Caki2 (cell line): Measurements from ENCODE around the gene CHCHD10. TPM values are rescaled to one million over a fixed set of nuclear protein-coding genes. Genes with fewer than 3 reads are reported as not detected.
"Not testable (repeated sequence)": the region's sequence is repeated elsewhere in the genome, so short reads cannot be mapped to it uniquely, and the experiment has no call there.

ENCODE experiments used
- DNase-seq: peaks from one replicate; pipeline ENCODE4 v3.0.0-alpha.2; 2015; ENCODE audit warnings: low read depth
- in situ Hi-C: cut with HindIII; loops from 2 replicates; pipeline ENCODE4 v1.10.0; 2016; ENCODE audit warnings: low sequenced_read_pairs, low pct_unique_long_range_greater_than_20kb, mixed read lengths
- total RNA-seq: library from RNA; depleted of rRNA; stranded (reverse); fragments of >200 nt; shearing (Covaris generic); gene quantifications from 2 replicates; pipeline ENCODE4 v1.2.3, GENCODE V29; 2014; ENCODE audit warnings: low replicate concordance

Gene CHCHD10
- total RNA-seq, 1 experiment from 2014 or later, result 16.0 TPM

- in situ Hi-C loops, result no loop called here
- DNase-seq, result no peak
Observed at GRCh38 chr22:23755711-23756110, 12.1 kb downstream of the CHCHD10 start.

DNA sequence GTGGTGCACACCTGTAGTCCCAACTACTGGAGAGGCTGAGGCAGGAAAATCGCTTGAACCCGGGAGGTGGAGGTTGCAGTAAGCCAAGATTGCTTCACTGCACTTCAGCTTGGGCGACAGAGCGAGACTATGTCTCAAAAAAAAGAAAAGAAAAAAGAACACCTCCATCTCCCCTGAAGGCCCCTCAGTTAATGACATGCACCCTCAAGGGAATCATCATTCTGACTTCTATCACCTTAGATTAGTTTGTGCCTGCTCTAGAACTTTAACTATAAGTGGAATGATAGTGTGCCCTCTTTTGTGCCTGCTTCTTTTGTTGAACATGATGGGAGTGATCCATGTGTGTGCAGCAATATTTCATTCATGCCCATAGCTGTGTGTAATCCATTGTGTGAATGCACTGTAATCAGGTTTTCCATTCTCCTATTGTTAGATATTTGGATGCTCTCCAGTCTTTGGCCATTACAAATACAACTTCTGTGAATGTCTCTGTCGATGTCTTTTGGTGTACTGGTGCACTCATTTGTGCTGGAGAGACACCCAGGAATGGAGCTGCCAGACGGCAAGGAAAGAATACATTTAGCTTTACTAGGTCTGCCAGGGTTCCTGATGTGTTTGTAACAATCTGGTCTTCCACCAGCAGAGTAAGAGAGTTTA lies 12.7 kb downstream of the CHCHD10 start:
- DNase-seq, result no peak
- in situ Hi-C loops, result no loop called here

DNA sequence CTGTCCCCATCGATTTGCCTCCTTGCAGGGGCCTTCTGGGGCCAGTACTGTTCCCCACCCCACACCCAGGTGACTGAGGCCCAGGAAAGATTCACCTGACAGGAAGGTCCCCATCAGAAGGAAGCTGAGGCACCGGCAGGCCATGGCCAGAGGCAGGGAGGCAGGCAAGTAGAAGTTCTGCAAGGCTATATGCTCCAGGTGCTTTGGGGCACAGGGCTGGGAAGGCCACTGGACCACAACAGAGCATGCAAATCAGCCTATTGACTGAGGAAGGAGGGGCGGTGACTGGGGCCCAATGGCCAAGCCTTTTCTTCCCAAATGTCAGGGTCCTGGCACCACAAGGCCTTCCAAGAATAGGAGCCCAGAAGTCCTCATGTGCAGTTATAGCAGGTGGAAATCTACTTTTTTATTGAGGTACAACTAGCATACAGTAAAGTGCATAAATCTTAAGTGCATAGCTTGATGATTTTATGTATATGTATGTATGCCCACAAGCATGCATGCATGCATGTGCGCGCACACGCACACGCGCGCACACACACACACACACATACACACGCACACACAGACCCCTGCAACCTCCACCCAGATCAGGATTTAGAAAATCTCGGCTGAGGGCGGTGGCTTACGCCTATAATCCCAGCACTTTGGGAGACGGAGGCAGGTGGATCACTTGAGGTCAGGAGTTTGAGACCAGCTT lies 13.4 kb downstream of the CHCHD10 start, which contains the start of gene VPREB3:
TSS of gene VPREB3 (minus strand) at position 206 of the 700 bp plus-strand sequence. CDS start at position 144, 62 bp downstream.
- in situ Hi-C loops, result no loop called here
- no peak for DNase-seq

GRCh38 chr22:23753385-23753784 lies 14.4 kb downstream of the CHCHD10 start:
- in situ Hi-C loops, result no loop called here
- no peak for DNase-seq

GRCh38 chr22:23752750-23753149 lies 15.0 kb downstream of the CHCHD10 start:
- no peak for DNase-seq
- in situ Hi-C loops, result no loop called here

DNA sequence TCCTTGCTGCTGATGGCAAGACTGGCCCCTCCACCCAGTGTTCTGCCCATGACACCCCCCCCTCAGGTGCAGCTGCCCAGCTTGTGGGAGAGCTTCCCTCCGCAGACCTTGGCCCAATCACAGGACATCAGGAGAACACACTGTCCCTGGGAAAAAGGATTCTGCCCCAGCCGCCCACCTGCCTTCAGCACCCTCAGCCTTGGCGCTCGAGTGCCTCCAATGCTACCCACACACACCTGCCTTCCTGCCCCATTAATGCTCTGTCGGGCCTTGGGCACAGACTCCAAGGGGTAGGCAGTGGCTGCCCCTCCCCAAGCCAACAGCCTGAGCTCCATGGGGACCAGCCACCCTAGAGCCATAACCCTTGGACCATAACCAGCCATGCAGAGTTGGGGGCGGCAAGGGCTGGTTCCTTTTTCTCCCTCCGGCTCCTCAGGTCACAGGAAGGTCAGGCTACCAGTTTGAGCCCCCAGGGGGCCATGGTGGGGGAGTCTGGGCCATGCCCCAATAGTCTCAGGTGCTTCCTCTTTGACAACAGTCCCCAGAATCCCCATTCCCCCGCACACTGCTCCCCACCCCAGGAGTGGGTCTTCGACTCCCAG lies 15.6 kb downstream of the CHCHD10 start:
- DNase-seq, result no peak
- in situ Hi-C loops, result no loop called here

DNA sequence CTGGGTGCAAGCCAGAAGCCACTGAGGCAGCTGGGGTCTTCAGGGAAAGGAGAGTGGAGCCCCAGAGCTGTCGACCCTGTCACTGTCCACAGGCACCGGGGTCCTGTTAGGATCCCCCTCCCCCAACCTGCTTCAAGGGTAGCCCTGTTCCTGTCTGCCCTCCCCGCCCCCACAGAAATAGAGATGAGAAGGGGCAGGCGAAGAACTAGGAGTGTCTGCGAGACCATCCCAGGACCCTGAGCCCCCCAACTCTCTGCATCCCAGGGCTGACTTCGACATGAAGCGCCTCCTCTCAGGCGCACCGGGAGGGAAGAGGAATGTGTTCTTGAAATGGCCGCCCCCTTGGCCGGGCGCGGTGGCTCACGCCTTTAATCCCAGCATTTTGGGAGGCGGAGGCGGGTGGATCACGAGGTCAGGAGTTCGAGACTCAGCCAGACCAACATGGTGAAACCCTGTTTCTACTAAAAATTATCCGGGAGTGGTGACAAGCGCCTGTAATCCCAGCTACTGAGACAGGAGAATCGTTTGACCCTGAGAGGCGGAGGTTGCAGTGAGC lies 16.3 kb downstream of the CHCHD10 start:
- no peak for DNase-seq
- in situ Hi-C loops, result no loop called here

DNA sequence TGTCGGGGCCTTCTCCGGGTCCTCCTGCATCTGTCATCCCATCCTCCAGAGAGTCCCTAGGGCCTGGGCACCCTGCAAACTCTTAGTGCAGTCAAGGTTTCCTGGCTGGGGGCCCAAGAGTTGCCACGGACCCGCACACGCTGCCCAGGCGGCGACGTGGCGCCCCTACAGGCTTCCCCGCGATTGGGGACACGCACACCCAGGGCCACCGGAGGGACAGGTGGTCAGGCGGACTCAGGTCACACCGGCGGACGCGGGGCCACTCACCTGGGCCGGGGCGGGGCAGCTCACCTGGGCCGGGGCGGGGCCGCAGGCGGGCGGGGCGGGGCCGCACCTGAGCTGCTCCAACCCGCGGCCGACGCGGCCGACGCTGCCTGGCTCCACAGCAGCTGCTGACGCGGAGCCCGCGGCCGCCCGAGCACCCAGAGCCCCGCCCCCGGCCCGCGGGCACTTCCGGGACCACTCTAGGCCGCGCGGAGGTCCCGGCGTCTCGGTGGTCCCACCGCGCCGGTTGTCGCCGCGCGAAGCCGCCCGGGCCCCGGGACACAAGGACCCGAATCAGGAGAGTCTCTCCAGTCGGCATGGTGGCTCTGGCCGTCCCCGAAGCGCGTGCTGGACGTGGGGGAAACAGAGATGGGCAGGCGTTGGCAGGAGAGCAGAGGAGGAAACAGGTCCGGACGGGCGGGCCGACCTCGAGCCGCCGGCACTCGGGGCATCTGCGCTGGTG lies 16.9 kb downstream of the CHCHD10 start, which contains the start of gene ZNF70:
TSS of gene ZNF70 (minus strand) at position 399 of the 727 bp plus-strand sequence. CDS start 5,972 bp downstream, outside the sequence.
- in situ Hi-C loops, result no loop called here
- peak; percentile 86 for DNase-seq

DNA sequence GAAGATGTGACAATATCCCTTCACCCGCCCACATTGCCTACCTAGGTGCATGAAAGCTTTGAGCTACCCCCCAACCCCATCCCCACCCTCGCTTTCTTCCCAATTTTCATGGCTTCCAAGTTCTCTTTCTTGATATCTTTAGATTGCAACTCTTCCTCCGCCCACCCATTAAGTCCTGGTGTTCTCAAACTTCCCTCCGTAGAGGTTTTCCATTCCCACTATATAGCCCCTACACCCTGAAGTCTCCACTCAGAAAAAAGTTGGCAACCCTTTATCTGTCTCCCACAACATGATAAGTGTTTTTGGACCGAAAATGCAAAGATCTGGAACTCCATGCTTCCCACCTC lies 17.4 kb downstream of the CHCHD10 start:
- in situ Hi-C loops, result no loop called here
- DNase-seq, result no peak

- no peak for DNase-seq
- in situ Hi-C loops, result no loop called here
Observed at GRCh38 chr22:23749841-23750301, 17.9 kb downstream of the CHCHD10 start.

GRCh38 chr22:23745791-23746190 lies 22.0 kb downstream of the CHCHD10 start:
- DNase-seq, result no peak
- in situ Hi-C loops, result no loop called here

- in situ Hi-C loops, result no loop called here
- no peak for DNase-seq
Observed at GRCh38 chr22:23744485-23744884, 23.3 kb downstream of the CHCHD10 start.

DNA sequence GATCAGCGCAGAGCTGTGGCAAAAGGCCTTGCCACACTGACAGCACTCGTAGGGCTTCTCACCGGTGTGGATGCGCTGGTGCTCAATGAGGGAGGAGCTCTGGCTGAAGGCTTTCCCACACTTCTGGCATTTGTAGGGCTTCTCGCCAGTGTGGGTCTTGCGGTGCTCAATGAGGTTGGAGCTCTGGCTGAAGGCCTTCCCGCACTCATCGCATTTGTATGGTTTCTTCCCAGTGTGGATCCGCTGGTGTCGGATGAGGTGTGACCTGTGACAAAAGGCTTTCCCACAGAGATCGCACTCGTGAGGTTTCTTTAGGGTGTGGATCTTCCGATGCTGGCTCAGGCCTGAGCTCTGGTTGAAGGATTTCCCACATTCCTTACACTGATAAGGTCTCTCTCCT lies 23.8 kb downstream of the CHCHD10 start:
- in situ Hi-C loops, result no loop called here
- no peak for DNase-seq

DNA sequence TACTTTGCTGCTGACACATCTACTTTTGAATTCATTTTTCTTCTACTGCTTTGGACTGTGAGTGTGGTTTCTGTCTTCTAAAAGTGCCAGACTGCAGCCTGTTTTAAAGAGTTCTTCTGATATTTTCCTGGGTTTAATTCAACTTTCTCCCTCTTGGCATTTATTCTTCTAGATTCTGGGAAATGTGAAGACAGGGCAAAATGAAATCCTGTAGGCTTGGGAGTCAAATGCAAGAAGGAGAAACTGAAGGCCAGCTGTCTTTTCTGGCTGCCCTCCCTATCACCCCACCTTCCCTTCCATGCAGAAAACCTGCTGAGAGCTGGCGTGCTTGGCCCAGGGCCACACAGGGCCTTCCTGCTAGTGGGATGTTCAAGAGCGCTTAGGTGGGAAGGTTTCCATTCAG lies 24.5 kb downstream of the CHCHD10 start:
- DNase-seq, result no peak
- in situ Hi-C loops, result no loop called here

GRCh38 chr22:23742505-23743264 lies 25.1 kb downstream of the CHCHD10 start:
- DNase-seq, result no peak
- in situ Hi-C loops, result no loop called here

DNA sequence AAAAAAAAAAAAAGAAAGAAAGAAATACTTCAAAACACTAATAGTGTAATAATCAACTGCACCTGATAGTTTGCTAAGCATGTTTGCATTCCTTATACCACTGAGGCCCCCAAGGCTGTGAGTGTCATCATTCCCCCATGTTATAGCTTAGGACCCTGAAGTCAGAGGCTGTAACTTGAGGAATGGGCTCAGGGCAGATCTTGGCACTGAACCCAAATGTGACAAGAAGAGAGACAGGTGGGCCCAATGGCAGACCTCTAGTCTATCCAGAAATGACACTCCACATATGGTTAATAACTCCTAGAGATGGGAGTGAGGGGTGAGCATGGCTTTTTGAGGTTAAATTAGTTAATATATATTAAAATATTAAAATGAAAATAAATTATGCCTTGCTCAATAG lies 30.1 kb downstream of the CHCHD10 start:
- no peak for DNase-seq
- in situ Hi-C loops, result no loop called here

DNA sequence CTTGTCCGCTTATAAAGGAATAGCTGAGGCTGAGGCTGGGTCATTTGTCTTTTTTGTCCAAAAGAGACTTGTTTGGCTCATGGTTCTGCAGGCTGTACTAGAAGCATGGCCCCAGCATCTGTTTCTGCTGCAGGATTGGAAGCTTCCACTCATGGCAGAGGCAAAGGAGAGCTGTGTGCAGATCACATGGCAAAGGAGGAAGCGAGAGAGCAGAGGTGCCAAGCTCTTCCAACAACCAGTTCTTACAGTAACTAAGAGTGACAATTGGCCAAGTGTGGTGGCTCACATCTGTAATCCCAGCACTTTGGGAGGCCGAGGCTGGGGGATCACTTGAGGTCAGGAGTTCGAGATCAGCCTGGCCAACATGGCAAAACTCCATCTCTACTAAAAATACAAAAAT lies 39.7 kb downstream of the CHCHD10 start:
- DNase-seq, in situ Hi-C loops: not testable (repeated sequence)

GRCh38 chr22:23722724-23723123 lies 45.0 kb downstream of the CHCHD10 start:
- in situ Hi-C loops, result no loop called here

More at GRCh38 chr22:23722724-23723123, 45.0 kb downstream of the CHCHD10 start:
- DNase-seq, result no peak
